ENCODE results near the gene PYCARD. TPM values are rescaled to one million over a fixed set of nuclear protein-coding genes. Genes with fewer than 3 reads are reported as not detected.

PYCARD gene
- total RNA-seq, 1 experiment from 2014 or later, result 29.8 TPM

- ChIA-PET POLR2A (ENCODE audit: unreplicated experiment) (no interaction called here), CTCF (no interaction called here)
- TF ChIP-seq EZH2phosphoT487 (IDR thresholded peaks at IDR 0.05; ENCODE audit: borderline replicate concordance, low read length) (no peak), CTCF (conservative IDR thresholded peaks at IDR 0.05; ENCODE audit: low read depth, low read length) (no peak), EZH2 (IDR thresholded peaks at IDR 0.05; ENCODE audit: low read length, unreplicated experiment) (no peak)
- Histone ChIP-seq H3K4me3 (ENCODE audit: low read length) (no peak overlapping the region), H2AFZ (ENCODE audit: low read length) (no peak overlapping the region), H4K20me1 (ENCODE audit: low read length) (peaks cover 84% of the 10 kb centered on the region), H3K36me3 (ENCODE audit: low read depth, low read length) (peaks cover 98% of the 10 kb centered on the region), H3K9ac (ENCODE audit: low read length) (no peak overlapping the region), H3K9me2 (replicated peaks; ENCODE audit: low read length) (no peaks in the 10 kb centered on the region), H3K9me3 (ENCODE audit: low read length) (no peaks in the 10 kb centered on the region), H3F3A (ENCODE audit: low read length, unreplicated experiment) (no peaks in the 10 kb centered on the region), H3K27ac (ENCODE audit: low read length) (no peak overlapping the region), H3K4me1 (ENCODE audit: insufficient read depth, low read length) (0 out of 2 replicates have a peak, but pooled peaks cover 6% of the 10 kb centered on the region), H3K27me3 (ENCODE audit: low read length) (no peaks in the 10 kb centered on the region), H3K79me2 (ENCODE audit: low read length) (peaks cover 55% of the 10 kb centered on the region), H3K4me2 (ENCODE audit: low read length) (no peak overlapping the region)
- intact Hi-C loops (cut with micrococcal nuclease), result no loop called here
- no TSS peak for BruUV-seq (replicated peaks)
- no peak for ATAC-seq
- DNase-seq, result no peak
These were observed 15.4 kb downstream of the PYCARD start for GRCh38 chr16:31186930-31187807.

GRCh38 chr16:31186176-31186575 lies 16.4 kb downstream of the PYCARD start:
- ChIA-PET POLR2A (ENCODE audit: unreplicated experiment) (no interaction called here), CTCF (no interaction called here)
- H3K79me2 ChIP-seq (ENCODE audit: low read length), result peaks cover 64% of the 10 kb centered on the region
- ATAC-seq (no peak), DNase-seq (no peak)
- intact Hi-C loops (cut with micrococcal nuclease), result no loop called here
- TF ChIP-seq EZH2 (IDR thresholded peaks at IDR 0.05; ENCODE audit: low read length, unreplicated experiment) (no peak), EZH2phosphoT487 (IDR thresholded peaks at IDR 0.05; ENCODE audit: borderline replicate concordance, low read length) (no peak), CTCF (conservative IDR thresholded peaks at IDR 0.05; ENCODE audit: low read depth, low read length) (no peak)
- peaks cover 94% of the 10 kb centered on the region for H4K20me1 ChIP-seq (ENCODE audit: low read length)
- no TSS peak for BruUV-seq (replicated peaks)
- H3K4me1 ChIP-seq (ENCODE audit: insufficient read depth, low read length), result 0 out of 2 replicates have a peak, but pooled peaks cover 6% of the 10 kb centered on the region
- no peaks in the 10 kb centered on the region for H3K9me3 ChIP-seq (ENCODE audit: low read length)
- no peak overlapping the region for H3K27ac ChIP-seq (ENCODE audit: low read length)
- no peaks in the 10 kb centered on the region for H3K27me3 ChIP-seq (ENCODE audit: low read length)
- no peak overlapping the region for H3K4me3 ChIP-seq (ENCODE audit: low read length)
- H3K9ac ChIP-seq (ENCODE audit: low read length), result no peak overlapping the region
- peaks cover 95% of the 10 kb centered on the region for H3K36me3 ChIP-seq (ENCODE audit: low read depth, low read length)
- H3K9me2 ChIP-seq (replicated peaks; ENCODE audit: low read length), result no peaks in the 10 kb centered on the region
- no peak overlapping the region for H3K4me2 ChIP-seq (ENCODE audit: low read length)
- H3F3A ChIP-seq (ENCODE audit: low read length, unreplicated experiment), result no peaks in the 10 kb centered on the region
- no peak overlapping the region for H2AFZ ChIP-seq (ENCODE audit: low read length)

GRCh38 chr16:31185339-31185738 lies 17.2 kb downstream of the PYCARD start:
- ATAC-seq (no peak), DNase-seq (no peak)
- TF ChIP-seq EZH2 (IDR thresholded peaks at IDR 0.05; ENCODE audit: low read length, unreplicated experiment) (no peak), CTCF (conservative IDR thresholded peaks at IDR 0.05; ENCODE audit: low read depth, low read length) (no peak), EZH2phosphoT487 (IDR thresholded peaks at IDR 0.05; ENCODE audit: borderline replicate concordance, low read length) (no peak)
- Histone ChIP-seq H3K4me1 (ENCODE audit: insufficient read depth, low read length) (0 out of 2 replicates have a peak, but pooled peaks cover 6% of the 10 kb centered on the region), H3K9me2 (replicated peaks; ENCODE audit: low read length) (no peaks in the 10 kb centered on the region), H3K4me2 (ENCODE audit: low read length) (no peak overlapping the region), H3K9ac (ENCODE audit: low read length) (no peak overlapping the region), H3K27ac (ENCODE audit: low read length) (no peak overlapping the region), H3K4me3 (ENCODE audit: low read length) (no peak overlapping the region), H3K27me3 (ENCODE audit: low read length) (no peaks in the 10 kb centered on the region), H3F3A (ENCODE audit: low read length, unreplicated experiment) (no peaks in the 10 kb centered on the region), H3K36me3 (ENCODE audit: low read depth, low read length) (peaks cover 88% of the 10 kb centered on the region), H3K9me3 (ENCODE audit: low read length) (no peaks in the 10 kb centered on the region), H2AFZ (ENCODE audit: low read length) (no peak overlapping the region), H4K20me1 (ENCODE audit: low read length) (peaks cover 95% of the 10 kb centered on the region), H3K79me2 (ENCODE audit: low read length) (peaks cover 73% of the 10 kb centered on the region)
- ChIA-PET POLR2A (ENCODE audit: unreplicated experiment) (no interaction called here), CTCF (no interaction called here)
- intact Hi-C loops (cut with micrococcal nuclease), result no loop called here
- no TSS peak for BruUV-seq (replicated peaks)
